Measurements from ENCODE around the gene COL15A1. TPM values are rescaled to one million over a fixed set of nuclear protein-coding genes. Genes with fewer than 3 reads are reported as not detected.

The COL15A1 gene
- total RNA-seq, 1 donor from 2014 or later = 5.8 TPM

GRCh38 chr9:98971168-98971914, 27.6 kb downstream of the COL15A1 start:
- DNase-seq (ENCODE audit: extremely low read depth, low read depth, low spot score) = no peak

GRCh38 chr9:98971915-98972223, 28.2 kb downstream of the COL15A1 start:
- DNase-seq (ENCODE audit: extremely low read depth, low read depth, low spot score) = no peak

GRCh38 chr9:98972716-98973115, 29.0 kb downstream of the COL15A1 start:
- DNase-seq (ENCODE audit: extremely low read depth, low read depth, low spot score) = no peak

GRCh38 chr9:98973171-98973570, 29.5 kb downstream of the COL15A1 start:
- no peak for DNase-seq (ENCODE audit: extremely low read depth, low read depth, low spot score)

- DNase-seq (ENCODE audit: extremely low read depth, low read depth, low spot score) = no peak
Observed at GRCh38 chr9:98973576-98973975, 29.9 kb downstream of the COL15A1 start.

GRCh38 chr9:98974106-98974505, 30.4 kb downstream of the COL15A1 start:
- no peak for DNase-seq (ENCODE audit: extremely low read depth, low read depth, low spot score)

- no peak for DNase-seq (ENCODE audit: extremely low read depth, low read depth, low spot score)
Observed at GRCh38 chr9:98974554-98974953, 30.8 kb downstream of the COL15A1 start.

GRCh38 chr9:98974994-98975712, 31.4 kb downstream of the COL15A1 start:
- no peak for DNase-seq (ENCODE audit: extremely low read depth, low read depth, low spot score)

- no peak for DNase-seq (ENCODE audit: extremely low read depth, low read depth, low spot score)
Observed at GRCh38 chr9:98975838-98976237, 32.1 kb downstream of the COL15A1 start.

GRCh38 chr9:98977246-98977714, 33.6 kb downstream of the COL15A1 start:
- DNase-seq (ENCODE audit: extremely low read depth, low read depth, low spot score) = no peak

- DNase-seq (ENCODE audit: extremely low read depth, low read depth, low spot score) = no peak
Observed at GRCh38 chr9:98977813-98978212, 34.1 kb downstream of the COL15A1 start.

- no peak for DNase-seq (ENCODE audit: extremely low read depth, low read depth, low spot score)
Observed at GRCh38 chr9:98978231-98978681, 34.5 kb downstream of the COL15A1 start.

GRCh38 chr9:98980291-98980690, 36.6 kb downstream of the COL15A1 start:
- DNase-seq (ENCODE audit: extremely low read depth, low read depth, low spot score) = no peak

GRCh38 chr9:98983295-98984268, 39.9 kb downstream of the COL15A1 start:
- DNase-seq (ENCODE audit: extremely low read depth, low read depth, low spot score) = no peak

- no peak for DNase-seq (ENCODE audit: extremely low read depth, low read depth, low spot score)
Observed at GRCh38 chr9:98985596-98985995, 41.9 kb downstream of the COL15A1 start.

GRCh38 chr9:98986866-98987651, 43.4 kb downstream of the COL15A1 start:
- no peak for DNase-seq (ENCODE audit: extremely low read depth, low read depth, low spot score)

- DNase-seq (ENCODE audit: extremely low read depth, low read depth, low spot score) = no peak
Observed at GRCh38 chr9:98989036-98990000, 45.6 kb downstream of the COL15A1 start.

GRCh38 chr9:98990181-98990870, 46.6 kb downstream of the COL15A1 start:
- DNase-seq (ENCODE audit: extremely low read depth, low read depth, low spot score) = no peak

Data from glomerular endothelial cell (primary cell).